Natural killer cell (primary cell): ENCODE results near the gene TCP11. TPM values are rescaled to one million over a fixed set of nuclear protein-coding genes. Genes with fewer than 3 reads are reported as not detected.

Experiments used
- ATAC-seq, 3 donors: fragments of 150-1000 bp in 2 of 3; fragments of 200-7000 bp in 1 of 3; cut with Tn5 transposase; 1 replicate in 1 of 3; 2 replicates in 2 of 3; pipeline ENCODE4 v1.10.0; 2021; ENCODE audit warnings: mild to moderate bottlenecking in 2 of 3, moderate library complexity in 2 of 3
- DNase-seq, 2 donors: peaks; one replicate each; pipeline versions ENCODE4 v3.0.0 to v3.0.0-alpha.2; 2013 to 2021; ENCODE audit warnings: mixed read lengths in 1 of 2
- H3K27ac ChIP-seq: one replicate; pipeline ENCODE4 v1.5.1; 2013; ENCODE audit warnings: mild to moderate bottlenecking, low read length
- H3K27me3 ChIP-seq: one replicate; pipeline ENCODE4 v1.6.1; 2013; ENCODE audit warnings: low read length; ENCODE audit not compliant: control insufficient read depth, insufficient read depth
- H3K36me3 ChIP-seq: one replicate; pipeline ENCODE4 v1.6.1; 2013; ENCODE audit warnings: low read length; ENCODE audit not compliant: control insufficient read depth, insufficient read depth
- H3K4me1 ChIP-seq: one replicate; pipeline ENCODE4 v1.6.1; 2013; ENCODE audit warnings: low read length; ENCODE audit not compliant: control insufficient read depth, insufficient read depth
- H3K4me3 ChIP-seq: one replicate; pipeline ENCODE4 v1.5.1; 2013; ENCODE audit warnings: low read length
- H3K9me3 ChIP-seq: one replicate; pipeline ENCODE4 v1.6.1; 2013; ENCODE audit warnings: low read length; ENCODE audit not compliant: control insufficient read depth, insufficient read depth
- H3K27ac Mint-ChIP-seq, 2 donors: one replicate each; pipeline ENCODE4 v1.8.0; 2022; ENCODE audit warnings: mild to moderate bottlenecking in 2 of 2, mixed read lengths in 2 of 2, moderate library complexity in 1 of 2
- H3K27me3 Mint-ChIP-seq, 2 donors: one replicate each; pipeline ENCODE4 v1.8.0; 2022; ENCODE audit warnings: low read depth in 2 of 2, mixed read lengths in 2 of 2
- H3K36me3 Mint-ChIP-seq: one replicate; pipeline ENCODE4 v1.8.0; 2022; ENCODE audit warnings: mixed read lengths
- H3K4me1 Mint-ChIP-seq, 2 donors: one replicate each; pipeline ENCODE4 v1.8.0; 2022; ENCODE audit warnings: mixed read lengths in 2 of 2
- H3K4me3 Mint-ChIP-seq: one replicate; pipeline ENCODE4 v1.8.0; 2022; ENCODE audit warnings: mild to moderate bottlenecking, moderate library complexity, mixed read lengths
- H3K9me3 Mint-ChIP-seq, 2 donors: one replicate each; pipeline ENCODE4 v1.8.0; 2022; ENCODE audit warnings: mixed read lengths in 2 of 2
- WGBS: methylation state at CpG from one replicate; pipeline ENCODE4 v1.1.7; 2013; ENCODE audit warnings: missing lambda C conversion rate; ENCODE audit not compliant: insufficient coverage; 5-methylcytosine and 5-hydroxymethylcytosine counted together
- intact Hi-C: fragments of 100-400 bp; cut with micrococcal nuclease; formaldehyde crosslinking; loops from one replicate; pipeline ENCODE4 v1.14.2; 2022
- total RNA-seq, 4 donors: library from RNA; stranded (reverse); fragments of 120-200 nt in 1 of 4; gene quantifications; one replicate each; pipeline versions ENCODE4 v1.2.3 to v1.2.4, GENCODE V29; 2013 to 2022
- TF ChIP-seq, protein P1 (sequence below): fragments of 200-600 bp; IDR thresholded peaks from one replicate; pipeline ENCODE4 v1.8.0; 2022; ENCODE audit warnings: antibody characterized with exemption

The TCP11 gene
- not detected for total RNA-seq
- total RNA-seq (2013) = 0.14 TPM

DNA sequence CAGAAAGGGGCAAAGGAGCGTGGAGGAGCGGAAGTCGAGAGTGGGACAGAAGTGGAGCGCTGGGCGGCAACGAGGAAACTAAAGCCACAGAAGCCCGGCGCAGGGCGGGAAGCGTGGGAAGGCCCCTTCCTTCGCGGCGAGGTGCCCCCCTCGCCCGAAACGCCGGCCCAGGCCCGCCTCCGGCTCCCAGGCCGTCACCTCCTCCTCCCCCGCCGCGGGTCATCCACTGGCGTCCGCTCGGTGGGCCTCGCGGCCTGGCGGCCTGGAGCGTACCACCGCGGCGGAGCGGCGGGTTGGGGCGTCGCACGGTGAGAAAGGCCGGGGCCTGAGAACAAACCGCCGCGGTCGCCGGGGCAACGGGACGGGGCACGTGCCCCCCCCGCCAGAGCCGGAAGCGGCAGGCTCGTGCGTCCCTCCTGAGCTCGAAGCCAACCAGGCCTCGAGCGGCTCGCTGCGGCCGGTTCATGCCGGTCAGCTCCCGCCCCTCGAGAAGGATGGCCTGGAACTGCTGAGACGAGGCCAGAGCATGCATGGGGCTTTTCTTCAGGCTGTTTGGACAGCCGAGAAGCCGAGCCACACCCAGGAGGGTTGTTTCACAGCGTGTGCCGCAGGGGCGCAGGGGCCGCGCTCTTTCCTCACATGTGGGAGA, at the start of gene TCP11:
Gene TCP11, minus strand, starts transcription at position 333 of the 649 bp plus-strand sequence. CDS start 469 bp downstream, outside the sequence.
- Mint-ChIP-seq H3K36me3 (no peaks in the 10 kb centered on the region), H3K4me3 (peak within 1 kb of the TSS; percentile 77), H3K4me1 (peaks cover 11 to 17% of the 10 kb centered on the region in 2 donors), H3K9me3 (no peaks in the 10 kb centered on the region), H3K27ac (peak within 1 kb of the TSS in 1 of 2 donors; percentile 83), H3K27me3 (peaks cover 14 to 27% of the 10 kb centered on the region in 2 donors)
- intact Hi-C loops = loop anchor here (2.0 to 5.0 kb wide), 2 partner anchors 154 to 979 kb away; no protein-coding TSS in a partner anchor
- ATAC-seq = peak; percentile 56 to 82 (median 71)
- Histone ChIP-seq H3K4me1 (peaks cover 11% of the 10 kb centered on the region), H3K36me3 (no peaks in the 10 kb centered on the region), H3K27ac (no peak within 1 kb of the TSS), H3K27me3 (peaks cover 2% of the 10 kb centered on the region), H3K9me3 (no peaks in the 10 kb centered on the region), H3K4me3 (no peak within 1 kb of the TSS)
- DNase-seq = peak; percentile 40 to 46
- 18% methylated on average over 69 of the region's 69 CpGs for WGBS
- TF ChIP-seq, protein P1, sequence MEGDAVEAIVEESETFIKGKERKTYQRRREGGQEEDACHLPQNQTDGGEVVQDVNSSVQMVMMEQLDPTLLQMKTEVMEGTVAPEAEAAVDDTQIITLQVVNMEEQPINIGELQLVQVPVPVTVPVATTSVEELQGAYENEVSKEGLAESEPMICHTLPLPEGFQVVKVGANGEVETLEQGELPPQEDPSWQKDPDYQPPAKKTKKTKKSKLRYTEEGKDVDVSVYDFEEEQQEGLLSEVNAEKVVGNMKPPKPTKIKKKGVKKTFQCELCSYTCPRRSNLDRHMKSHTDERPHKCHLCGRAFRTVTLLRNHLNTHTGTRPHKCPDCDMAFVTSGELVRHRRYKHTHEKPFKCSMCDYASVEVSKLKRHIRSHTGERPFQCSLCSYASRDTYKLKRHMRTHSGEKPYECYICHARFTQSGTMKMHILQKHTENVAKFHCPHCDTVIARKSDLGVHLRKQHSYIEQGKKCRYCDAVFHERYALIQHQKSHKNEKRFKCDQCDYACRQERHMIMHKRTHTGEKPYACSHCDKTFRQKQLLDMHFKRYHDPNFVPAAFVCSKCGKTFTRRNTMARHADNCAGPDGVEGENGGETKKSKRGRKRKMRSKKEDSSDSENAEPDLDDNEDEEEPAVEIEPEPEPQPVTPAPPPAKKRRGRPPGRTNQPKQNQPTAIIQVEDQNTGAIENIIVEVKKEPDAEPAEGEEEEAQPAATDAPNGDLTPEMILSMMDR = no peak

DNA sequence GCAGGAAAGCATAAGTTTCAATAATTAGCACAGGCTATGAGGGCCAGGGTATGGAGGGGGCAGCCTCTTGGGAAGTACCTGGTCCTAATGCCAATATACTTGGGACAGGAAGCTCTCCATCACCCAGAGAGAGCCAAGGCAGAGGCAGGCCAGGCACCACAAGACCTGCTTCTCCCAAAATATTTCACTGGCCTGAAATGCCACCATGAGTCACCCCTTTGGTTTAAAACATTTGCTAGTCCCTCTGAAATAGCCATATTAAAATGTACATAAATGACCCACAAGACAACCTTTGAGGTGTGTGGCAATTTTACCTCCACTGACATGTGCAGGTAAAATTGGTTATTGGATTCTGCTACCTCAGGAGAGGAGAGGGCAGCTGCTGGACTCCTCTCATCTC, 49.2 kb upstream of the TCP11 start:
- Mint-ChIP-seq H3K4me1 (peaks cover 16% of the 10 kb centered on the region in 2 donors), H3K36me3 (no peaks in the 10 kb centered on the region), H3K27me3 (peaks cover 8 to 10% of the 10 kb centered on the region in 2 donors), H3K27ac (peak overlapping the region in 1 of 2 donors; percentile 77), H3K4me3 (no peak overlapping the region), H3K9me3 (no peaks in the 10 kb centered on the region)
- H3K27me3 ChIP-seq = no peaks in the 10 kb centered on the region
- TF ChIP-seq, protein P1 = no peak
- DNase-seq (no peak), ATAC-seq (no peak)
- H3K36me3 ChIP-seq = no peaks in the 10 kb centered on the region
- H3K4me1 ChIP-seq = peaks cover 28% of the 10 kb centered on the region
- no peak overlapping the region for H3K4me3 ChIP-seq
- intact Hi-C loops = no loop called here
- H3K9me3 ChIP-seq = no peaks in the 10 kb centered on the region
- no peak overlapping the region for H3K27ac ChIP-seq

DNA sequence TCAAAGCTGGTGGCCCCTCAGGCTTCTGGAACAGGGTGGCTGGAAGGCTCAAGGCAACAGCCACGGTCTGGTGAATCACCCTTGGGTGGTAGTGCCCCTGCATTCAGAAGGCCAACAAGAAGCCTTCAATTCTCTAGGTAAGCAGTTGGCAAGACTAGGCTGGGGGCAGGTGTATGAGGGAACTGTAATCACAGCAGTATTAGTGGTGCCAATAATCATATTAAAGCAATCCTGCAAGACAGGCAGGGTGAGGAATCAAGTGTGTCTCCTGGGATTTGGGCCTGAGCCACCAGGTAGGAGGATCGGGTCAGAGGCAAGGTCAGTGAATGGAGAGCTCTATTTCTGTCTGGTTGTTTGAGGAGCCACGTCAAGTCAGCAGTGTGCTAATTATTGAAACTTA, 47.7 kb upstream of the TCP11 start:
- no peaks in the 10 kb centered on the region for H3K36me3 Mint-ChIP-seq
- TF ChIP-seq, protein P1 = no peak
- H3K27ac ChIP-seq = no peak overlapping the region
- H3K27me3 Mint-ChIP-seq = peaks cover 7 to 11% of the 10 kb centered on the region in 2 donors
- no peaks in the 10 kb centered on the region for H3K9me3 ChIP-seq
- no peaks in the 10 kb centered on the region for H3K27me3 ChIP-seq
- peaks cover 16% of the 10 kb centered on the region in 2 donors for H3K4me1 Mint-ChIP-seq
- WGBS = 76% methylated on average over 2 of the region's 3 CpGs
- ATAC-seq (no peak), DNase-seq (no peak)
- no peak overlapping the region for H3K27ac Mint-ChIP-seq
- no peaks in the 10 kb centered on the region for H3K9me3 Mint-ChIP-seq
- H3K36me3 ChIP-seq = no peaks in the 10 kb centered on the region
- intact Hi-C loops = no loop called here
- H3K4me1 ChIP-seq = peaks cover 26% of the 10 kb centered on the region
- no peak overlapping the region for H3K4me3 Mint-ChIP-seq
- H3K4me3 ChIP-seq = no peak overlapping the region

DNA sequence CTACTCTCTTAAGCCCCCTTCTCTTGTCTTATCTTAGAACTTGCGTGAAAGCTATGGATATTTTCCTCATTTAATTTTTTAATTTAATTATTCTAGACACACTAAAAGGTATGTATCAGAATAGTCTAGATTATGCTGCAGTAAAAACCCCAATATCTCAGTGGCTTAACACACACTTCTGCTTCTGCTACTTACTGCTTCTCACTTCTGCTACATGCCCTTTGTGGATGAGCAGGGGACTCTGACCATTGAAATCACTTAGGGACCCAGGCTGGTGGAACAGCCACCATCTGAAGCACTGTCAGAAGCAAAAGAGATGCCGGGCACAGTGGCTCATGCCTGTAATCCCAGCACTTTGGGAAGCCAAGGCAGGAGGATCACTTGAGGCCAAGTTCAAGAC, 45.4 kb upstream of the TCP11 start:
- H3K9me3 Mint-ChIP-seq = no peaks in the 10 kb centered on the region
- H3K4me1 Mint-ChIP-seq = peaks cover 6 to 11% of the 10 kb centered on the region in 2 donors
- ATAC-seq (no peak), DNase-seq (no peak)
- intact Hi-C loops = no loop called here
- no peaks in the 10 kb centered on the region for H3K36me3 Mint-ChIP-seq
- Histone ChIP-seq H3K9me3 (no peaks in the 10 kb centered on the region), H3K27ac (no peak overlapping the region), H3K36me3 (no peaks in the 10 kb centered on the region), H3K4me1 (peaks cover 11% of the 10 kb centered on the region), H3K27me3 (no peaks in the 10 kb centered on the region), H3K4me3 (no peak overlapping the region)
- no peak overlapping the region for H3K27ac Mint-ChIP-seq
- TF ChIP-seq, protein P1 = no peak
- 81% methylated on average over 1 of the region's 2 CpGs for WGBS
- peaks cover 17 to 21% of the 10 kb centered on the region in 2 donors for H3K27me3 Mint-ChIP-seq
- no peak overlapping the region for H3K4me3 Mint-ChIP-seq
